ENCODE data around the gene ZMYND8. TPM values are rescaled to one million over a fixed set of nuclear protein-coding genes. Genes with fewer than 3 reads are reported as not detected.

Gene ZMYND8
- total and polyA plus RNA-seq, 4 donors: 14.2 to 46.4 (median 30.1) TPM

DNA sequence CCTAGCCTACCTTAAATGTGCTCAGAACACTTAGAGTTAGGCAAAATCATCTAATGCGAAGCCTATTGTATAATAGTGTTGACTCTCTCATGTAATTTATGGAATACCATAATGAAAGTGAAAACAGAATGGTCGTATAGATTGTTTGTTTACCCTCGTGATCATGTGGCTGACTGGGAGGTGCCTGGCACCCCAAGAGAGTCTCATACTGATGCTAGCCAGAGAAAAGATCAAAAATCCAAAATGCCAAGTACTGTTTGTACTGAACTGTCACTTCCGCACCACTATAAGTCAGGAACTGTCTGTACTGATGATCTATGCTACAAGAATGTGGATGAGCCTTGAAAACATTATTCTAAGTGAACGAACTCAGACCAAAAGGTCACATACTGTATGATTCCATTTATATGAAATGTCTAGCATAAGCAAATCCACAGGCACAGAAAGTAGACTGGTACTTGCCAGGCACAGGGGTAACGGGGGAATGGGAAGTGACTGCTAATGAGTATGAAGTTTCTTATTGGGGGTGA is 22.4 kb downstream of the ZMYND8 start:
- peak; percentile 73 for ATAC-seq (ENCODE audit: insufficient read depth, low FRiP score)

GRCh38 chr20:47332381-47333206 is 23.9 kb downstream of the ZMYND8 start:
- Histone ChIP-seq H3K27ac (ENCODE audit: low read depth in 1 of 2, low read length in 1 of 2) (peak overlapping the region; percentile 52 to 84), H3K36me3 (ENCODE audit: control insufficient read depth in 4 of 4, insufficient read depth in 4 of 4, low read length in 4 of 4) (peaks cover 0 to 17% (median 3%) of the 10 kb centered on the region in 4 donors), H3K4me3 (no peak overlapping the region), H3K4me1 (ENCODE audit: control insufficient read depth in 5 of 5, insufficient read depth in 5 of 5, low read length in 5 of 5) (peaks cover 0 to 31% (median 16%) of the 10 kb centered on the region in 5 donors), H3K9ac (ENCODE audit: insufficient read depth in 1 of 2, low read length in 2 of 2) (no peak overlapping the region), H3K9me3 (ENCODE audit: control insufficient read depth in 4 of 4, insufficient read depth in 3 of 4, low read length in 3 of 4) (peaks cover 0 to 3% (median 0%) of the 10 kb centered on the region in 4 donors), H3K27me3 (ENCODE audit: control insufficient read depth in 3 of 3, insufficient read depth in 3 of 3, low read length in 2 of 3) (no peaks in the 10 kb centered on the region)
- WGBS, 2 donors: 91 to 95% methylated on average over 8 of the region's 8 CpGs
- TF ChIP-seq, protein P1, sequence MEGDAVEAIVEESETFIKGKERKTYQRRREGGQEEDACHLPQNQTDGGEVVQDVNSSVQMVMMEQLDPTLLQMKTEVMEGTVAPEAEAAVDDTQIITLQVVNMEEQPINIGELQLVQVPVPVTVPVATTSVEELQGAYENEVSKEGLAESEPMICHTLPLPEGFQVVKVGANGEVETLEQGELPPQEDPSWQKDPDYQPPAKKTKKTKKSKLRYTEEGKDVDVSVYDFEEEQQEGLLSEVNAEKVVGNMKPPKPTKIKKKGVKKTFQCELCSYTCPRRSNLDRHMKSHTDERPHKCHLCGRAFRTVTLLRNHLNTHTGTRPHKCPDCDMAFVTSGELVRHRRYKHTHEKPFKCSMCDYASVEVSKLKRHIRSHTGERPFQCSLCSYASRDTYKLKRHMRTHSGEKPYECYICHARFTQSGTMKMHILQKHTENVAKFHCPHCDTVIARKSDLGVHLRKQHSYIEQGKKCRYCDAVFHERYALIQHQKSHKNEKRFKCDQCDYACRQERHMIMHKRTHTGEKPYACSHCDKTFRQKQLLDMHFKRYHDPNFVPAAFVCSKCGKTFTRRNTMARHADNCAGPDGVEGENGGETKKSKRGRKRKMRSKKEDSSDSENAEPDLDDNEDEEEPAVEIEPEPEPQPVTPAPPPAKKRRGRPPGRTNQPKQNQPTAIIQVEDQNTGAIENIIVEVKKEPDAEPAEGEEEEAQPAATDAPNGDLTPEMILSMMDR (IDR thresholded peaks at IDR 0.05; ENCODE audit: control extremely low read depth, extremely low read depth): no peak
- ATAC-seq (ENCODE audit: insufficient read depth, low FRiP score) (no peak), DNase-seq (no peak)

More for the DNA sequence above, 22.4 kb downstream of the ZMYND8 start:
- Histone ChIP-seq H3K4me3 (no peak overlapping the region), H3K27me3 (ENCODE audit: control insufficient read depth in 3 of 3, insufficient read depth in 3 of 3, low read length in 2 of 3) (no peaks in the 10 kb centered on the region), H3K36me3 (ENCODE audit: control insufficient read depth in 4 of 4, insufficient read depth in 4 of 4, low read length in 4 of 4) (peaks cover 0 to 18% (median 5%) of the 10 kb centered on the region in 4 donors), H3K9ac (ENCODE audit: insufficient read depth in 1 of 2, low read length in 2 of 2) (peak overlapping the region; percentile 1 to 85), H3K4me1 (ENCODE audit: control insufficient read depth in 5 of 5, insufficient read depth in 5 of 5, low read length in 5 of 5) (peaks cover 0 to 28% (median 16%) of the 10 kb centered on the region in 5 donors), H3K9me3 (ENCODE audit: control insufficient read depth in 4 of 4, insufficient read depth in 3 of 4, low read length in 3 of 4) (peaks cover 0 to 3% (median 0%) of the 10 kb centered on the region in 4 donors), H3K27ac (ENCODE audit: low read depth in 1 of 2, low read length in 1 of 2) (peak overlapping the region; percentile 46 to 84)
- TF ChIP-seq, protein P1 (IDR thresholded peaks at IDR 0.05; ENCODE audit: control extremely low read depth, extremely low read depth): no peak
- 26 to 33% methylated on average over 6 of the region's 6 CpGs for WGBS, 2 donors
- DNase-seq: peak in 2 of 3 donors; percentile 67 to 69

GRCh38 chr20:47330933-47331708 is 25.4 kb downstream of the ZMYND8 start:
- H3K4me3 ChIP-seq: no peak overlapping the region
- WGBS, 2 donors: 73 to 80% methylated on average over 10 of the region's 10 CpGs
- peaks cover 0 to 31% (median 8%) of the 10 kb centered on the region in 5 donors for H3K4me1 ChIP-seq (ENCODE audit: control insufficient read depth in 5 of 5, insufficient read depth in 5 of 5, low read length in 5 of 5)
- H3K27me3 ChIP-seq (ENCODE audit: control insufficient read depth in 3 of 3, insufficient read depth in 3 of 3, low read length in 2 of 3): no peaks in the 10 kb centered on the region
- peaks cover 0 to 3% (median 0%) of the 10 kb centered on the region in 4 donors for H3K9me3 ChIP-seq (ENCODE audit: control insufficient read depth in 4 of 4, insufficient read depth in 3 of 4, low read length in 3 of 4)
- peak; percentile 28 for ATAC-seq (ENCODE audit: insufficient read depth, low FRiP score)
- TF ChIP-seq, protein P1 (IDR thresholded peaks at IDR 0.05; ENCODE audit: control extremely low read depth, extremely low read depth): no peak
- peak overlapping the region; percentile 32 to 55 for H3K27ac ChIP-seq (ENCODE audit: low read depth in 1 of 2, low read length in 1 of 2)
- DNase-seq: no peak
- no peak overlapping the region for H3K9ac ChIP-seq (ENCODE audit: insufficient read depth in 1 of 2, low read length in 2 of 2)
- H3K36me3 ChIP-seq (ENCODE audit: control insufficient read depth in 4 of 4, insufficient read depth in 4 of 4, low read length in 4 of 4): peaks cover 0 to 15% (median 2%) of the 10 kb centered on the region in 4 donors
